HG02678 (cell line): ENCODE data around the gene HPGD.

Experiments used
- ATAC-seq: cut with Tn5 transposase; IDR thresholded peaks from one replicate; pipeline ENCODE4 v1.9.1; 2021; ENCODE audit warnings: mild to moderate bottlenecking, moderate library complexity; ENCODE audit not compliant: unreplicated experiment

Gene HPGD

GRCh38 chr4:174479140-174479539, 43.1 kb downstream of the HPGD start:
- ATAC-seq: no peak

GRCh38 chr4:174475528-174475927, 46.8 kb downstream of the HPGD start:
- no peak for ATAC-seq

DNA sequence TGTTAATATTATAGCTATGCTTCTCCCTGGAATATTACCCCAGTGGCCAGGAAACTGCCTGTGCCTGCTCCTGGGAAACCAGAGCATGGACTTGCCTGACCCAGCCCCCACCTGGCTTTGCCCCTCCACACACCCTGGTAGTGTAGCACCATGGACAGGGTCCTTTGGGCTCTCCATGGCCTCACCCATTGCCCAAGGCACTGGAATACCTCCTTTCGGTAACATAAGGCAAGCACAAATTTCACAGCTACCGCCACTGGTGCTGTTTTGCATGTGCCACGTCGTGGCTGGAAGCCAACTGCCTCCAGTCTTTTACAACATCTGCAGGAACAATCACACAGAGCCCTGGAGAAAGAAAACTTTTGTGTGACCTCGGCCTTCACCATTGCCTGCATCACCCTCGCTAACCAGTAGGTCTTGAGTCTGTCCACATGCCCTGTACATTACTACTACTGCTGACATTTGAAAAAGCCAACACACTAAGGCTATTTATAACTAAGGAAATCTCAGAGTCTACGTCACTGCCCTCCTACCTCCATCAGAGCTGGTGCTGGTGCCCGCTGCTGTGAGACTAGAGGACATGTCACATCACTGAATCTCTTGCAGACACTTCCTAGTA, 47.7 kb downstream of the HPGD start:
- no peak for ATAC-seq

- no peak for ATAC-seq
These were observed 55.2 kb downstream of the HPGD start for GRCh38 chr4:174467107-174467506.

GRCh38 chr4:174464949-174465348, 57.3 kb downstream of the HPGD start:
- no peak for ATAC-seq

DNA sequence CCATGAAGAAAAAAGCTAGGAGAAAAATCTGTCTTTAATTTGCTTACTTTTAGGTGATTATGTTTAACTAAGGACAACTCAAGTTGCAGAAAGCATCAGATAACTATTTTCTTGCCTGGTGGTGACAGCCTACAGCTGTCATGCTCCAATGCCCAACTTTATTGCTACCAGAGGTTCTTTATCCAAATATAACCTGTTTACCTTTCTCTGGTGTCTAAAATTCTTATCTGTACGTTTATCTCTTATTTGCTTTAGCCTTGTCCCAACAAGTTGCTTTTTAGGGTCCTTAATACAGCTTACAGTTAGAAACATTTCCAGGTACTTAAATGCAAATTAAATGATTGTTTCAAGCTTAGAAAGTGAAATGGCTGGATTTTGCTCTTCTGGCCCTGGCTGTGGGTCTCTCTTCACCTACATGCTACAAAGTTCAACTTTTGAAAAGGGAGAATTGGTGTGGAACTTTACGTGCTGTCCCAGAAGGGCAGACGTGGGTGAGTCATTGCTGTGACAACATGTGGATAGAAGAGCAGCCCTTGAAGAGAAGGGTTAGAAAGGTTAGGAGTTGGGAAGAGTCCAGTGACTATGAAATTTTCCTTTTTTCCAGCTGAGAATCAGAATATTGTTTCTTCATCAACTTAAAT, 60.7 kb downstream of the HPGD start:
- ATAC-seq: no peak

GRCh38 chr4:174460684-174461083, 61.6 kb downstream of the HPGD start:
- ATAC-seq: no peak

- ATAC-seq: no peak
These were observed 64.8 kb downstream of the HPGD start for GRCh38 chr4:174457468-174457867.

DNA sequence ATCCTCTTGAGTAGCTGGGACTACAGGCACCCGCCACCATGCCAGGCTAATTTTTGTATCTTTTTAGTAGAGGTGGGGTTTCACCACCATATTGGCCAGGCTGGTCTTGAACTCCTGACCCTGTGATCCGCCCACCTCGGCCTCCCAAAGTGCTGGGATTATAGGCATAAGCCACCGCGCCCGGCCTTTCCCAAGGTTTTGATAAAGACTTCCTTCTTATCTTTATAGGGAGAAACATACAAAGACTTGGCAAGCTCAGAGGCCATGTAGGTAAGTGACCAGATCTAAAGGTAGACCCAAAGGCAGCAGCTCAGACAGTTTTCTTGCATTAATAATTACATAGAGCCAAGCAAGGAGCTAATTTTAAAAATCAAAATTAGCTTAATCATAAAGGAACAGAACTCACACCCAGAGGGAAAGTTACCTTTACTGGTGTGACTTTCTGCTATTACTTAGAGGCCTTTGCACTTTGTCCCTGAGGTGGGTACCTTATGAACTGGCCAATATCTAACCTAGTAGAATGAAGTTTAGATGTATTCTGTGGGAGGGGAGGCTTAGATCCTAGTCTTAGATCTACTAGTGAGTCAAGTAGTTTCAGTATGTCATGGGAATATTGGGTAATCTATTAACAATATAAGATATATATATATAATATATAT, 67.3 kb downstream of the HPGD start:
- ATAC-seq: no peak

GRCh38 chr4:174451718-174452296, 70.5 kb downstream of the HPGD start:
- no peak for ATAC-seq

- no peak for ATAC-seq
These were observed 71.5 kb downstream of the HPGD start for GRCh38 chr4:174450786-174451125.

- ATAC-seq: no peak
These were observed 72.1 kb downstream of the HPGD start for GRCh38 chr4:174449944-174450785.

DNA sequence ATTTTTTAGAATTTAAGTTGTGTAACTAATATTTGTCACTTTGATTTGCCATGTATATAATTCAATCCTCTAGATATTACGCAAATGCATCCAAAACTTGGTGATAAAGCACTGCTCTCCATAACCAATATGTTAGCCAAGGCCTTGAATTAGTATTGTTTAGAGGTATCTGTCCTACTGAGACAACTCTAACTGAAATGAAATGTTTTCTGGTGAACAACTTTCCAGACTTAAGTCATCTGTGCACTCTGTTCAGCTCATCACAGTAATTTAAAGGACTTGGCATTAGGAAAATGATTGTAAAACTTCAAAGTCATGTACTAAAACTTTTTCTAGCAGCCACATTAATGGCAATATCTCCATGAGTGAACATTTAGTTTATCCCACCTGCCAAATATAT, 73.1 kb downstream of the HPGD start:
- no peak for ATAC-seq

- ATAC-seq: no peak
These were observed 77.9 kb downstream of the HPGD start for GRCh38 chr4:174444390-174444789.
